ENCODE measurements around the gene COX20. TPM values are rescaled to one million over a fixed set of nuclear protein-coding genes. Genes with fewer than 3 reads are reported as not detected.

Gene COX20
- total and polyA plus RNA-seq, 2 donors (not counting 1 experiment from before 2014, with no cell fraction given), result 22.8 to 51.5 TPM

DNA sequence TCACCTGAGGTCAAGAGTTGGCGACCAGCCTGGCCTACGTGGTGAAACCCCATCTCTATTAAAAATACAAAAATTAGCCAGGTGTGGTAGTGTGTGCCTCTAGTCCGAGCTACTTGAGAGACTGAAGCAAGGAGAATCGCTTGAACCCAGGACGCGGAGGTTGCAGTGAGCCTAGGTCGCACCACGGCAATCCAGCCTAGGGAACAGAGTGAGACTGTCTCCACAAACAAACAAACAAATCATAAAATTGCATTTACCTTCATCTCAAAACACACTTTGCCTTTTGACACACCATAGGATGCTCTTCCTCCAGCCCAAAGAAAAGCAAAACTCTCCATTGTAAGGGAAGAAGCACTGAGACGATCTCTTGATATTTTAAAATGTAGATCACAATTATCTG lies 24.6 kb downstream of the COX20 start:
- Histone ChIP-seq H3K79me2 (ENCODE audit: control insufficient read depth, insufficient read depth, low read length) (peaks cover 83% of the 10 kb centered on the region), H3K27me3 (ENCODE audit: control insufficient read depth, insufficient read depth, low read length) (no peaks in the 10 kb centered on the region), H3K27ac (ENCODE audit: insufficient read depth, low read length) (no peak overlapping the region), H3K4me2 (ENCODE audit: extremely low read depth, insufficient read depth, low read length) (peak overlapping the region; percentile 96), H3K4me3 (replicated peaks in 1 of 4; ENCODE audit: control extremely low read depth in 1 of 4, insufficient read depth in 1 of 4, low read depth in 3 of 4, low read length in 4 of 4) (peak overlapping the region; percentile 39 to 93 (median 82)), H4K20me1 (ENCODE audit: control insufficient read depth, extremely low read depth, insufficient read depth, low read length) (peaks cover 16% of the 10 kb centered on the region), H3K36me3 (ENCODE audit: control insufficient read depth, insufficient read depth, low read length) (peaks cover 11% of the 10 kb centered on the region), H2AFZ (ENCODE audit: low read length) (no peak overlapping the region), H3K9me3 (ENCODE audit: control insufficient read depth, insufficient read depth, low read depth, low read length) (no peaks in the 10 kb centered on the region), H3K9ac (ENCODE audit: insufficient read depth, low read length) (no peak overlapping the region), H3K4me1 (ENCODE audit: control insufficient read depth, extremely low read depth, insufficient read depth, low read length) (peaks cover 6% of the 10 kb centered on the region)
- TF ChIP-seq EZH2 (IDR thresholded peaks at IDR 0.05; ENCODE audit: low read length, missing control alignments) (no peak), CTCF (conservative IDR thresholded peaks at IDR 0.05 in 1 of 2, IDR thresholded peaks at IDR 0.05 in 1 of 2; ENCODE audit: low read depth in 1 of 2, low read length in 2 of 2) (no peak)
- no peak for DNase-seq (ENCODE audit: low read depth in 2 of 2)

GRCh38 chr1:244860914-244861610 lies 25.6 kb downstream of the COX20 start:
- Histone ChIP-seq H3K9me3 (ENCODE audit: control insufficient read depth, insufficient read depth, low read depth, low read length) (no peaks in the 10 kb centered on the region), H4K20me1 (ENCODE audit: control insufficient read depth, extremely low read depth, insufficient read depth, low read length) (peaks cover 16% of the 10 kb centered on the region), H3K79me2 (ENCODE audit: control insufficient read depth, insufficient read depth, low read length) (peaks cover 76% of the 10 kb centered on the region), H3K4me3 (replicated peaks in 1 of 4; ENCODE audit: control extremely low read depth in 1 of 4, insufficient read depth in 1 of 4, low read depth in 3 of 4, low read length in 4 of 4) (peak overlapping the region; percentile 76 to 93 (median 88)), H3K27ac (ENCODE audit: insufficient read depth, low read length) (no peak overlapping the region), H3K36me3 (ENCODE audit: control insufficient read depth, insufficient read depth, low read length) (peaks cover 9% of the 10 kb centered on the region), H3K4me2 (ENCODE audit: extremely low read depth, insufficient read depth, low read length) (peak overlapping the region; percentile 96), H3K9ac (ENCODE audit: insufficient read depth, low read length) (no peak overlapping the region), H3K4me1 (ENCODE audit: control insufficient read depth, extremely low read depth, insufficient read depth, low read length) (peaks cover 6% of the 10 kb centered on the region), H2AFZ (ENCODE audit: low read length) (no peak overlapping the region), H3K27me3 (ENCODE audit: control insufficient read depth, insufficient read depth, low read length) (no peaks in the 10 kb centered on the region)
- DNase-seq (ENCODE audit: low read depth in 2 of 2), result no peak
- TF ChIP-seq EZH2 (IDR thresholded peaks at IDR 0.05; ENCODE audit: low read length, missing control alignments) (no peak), CTCF (conservative IDR thresholded peaks at IDR 0.05 in 1 of 2, IDR thresholded peaks at IDR 0.05 in 1 of 2; ENCODE audit: low read depth in 1 of 2, low read length in 2 of 2) (no peak)

DNA sequence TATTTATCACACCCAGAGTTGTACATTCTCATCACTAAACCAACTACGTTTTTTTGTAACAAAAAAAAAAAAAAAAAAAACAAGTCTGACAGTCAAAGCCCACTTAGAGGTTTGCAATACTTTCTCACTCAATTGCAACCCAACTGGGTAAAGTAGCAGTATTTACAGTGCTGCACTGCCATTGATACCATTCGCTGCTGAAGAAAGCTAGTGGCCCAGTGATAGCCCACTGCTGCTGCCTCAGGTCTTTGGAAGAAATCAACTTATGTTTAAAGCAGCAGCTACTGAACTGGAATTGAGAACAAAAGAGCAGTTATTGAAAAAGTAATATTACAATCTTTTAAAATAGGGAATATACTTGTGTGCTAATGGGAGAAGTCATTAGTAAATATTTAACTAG lies 26.2 kb downstream of the COX20 start:
- Histone ChIP-seq H3K4me2 (ENCODE audit: extremely low read depth, insufficient read depth, low read length) (peak overlapping the region; percentile 96), H3K4me3 (replicated peaks in 1 of 4; ENCODE audit: control extremely low read depth in 1 of 4, insufficient read depth in 1 of 4, low read depth in 3 of 4, low read length in 4 of 4) (peak overlapping the region; percentile 76 to 93 (median 88)), H3K36me3 (ENCODE audit: control insufficient read depth, insufficient read depth, low read length) (peaks cover 6% of the 10 kb centered on the region), H3K9me3 (ENCODE audit: control insufficient read depth, insufficient read depth, low read depth, low read length) (no peaks in the 10 kb centered on the region), H3K27ac (ENCODE audit: insufficient read depth, low read length) (peak overlapping the region; percentile 26), H2AFZ (ENCODE audit: low read length) (no peak overlapping the region), H4K20me1 (ENCODE audit: control insufficient read depth, extremely low read depth, insufficient read depth, low read length) (peaks cover 16% of the 10 kb centered on the region), H3K4me1 (ENCODE audit: control insufficient read depth, extremely low read depth, insufficient read depth, low read length) (peaks cover 6% of the 10 kb centered on the region), H3K9ac (ENCODE audit: insufficient read depth, low read length) (peak overlapping the region; percentile 47), H3K79me2 (ENCODE audit: control insufficient read depth, insufficient read depth, low read length) (peaks cover 70% of the 10 kb centered on the region), H3K27me3 (ENCODE audit: control insufficient read depth, insufficient read depth, low read length) (no peaks in the 10 kb centered on the region)
- TF ChIP-seq CTCF (conservative IDR thresholded peaks at IDR 0.05 in 1 of 2, IDR thresholded peaks at IDR 0.05 in 1 of 2; ENCODE audit: low read depth in 1 of 2, low read length in 2 of 2) (no peak), EZH2 (IDR thresholded peaks at IDR 0.05; ENCODE audit: low read length, missing control alignments) (no peak)
- peak in 1 of 2 donors; percentile 23 for DNase-seq (ENCODE audit: low read depth in 2 of 2)

All from fibroblast of lung (primary cell).